K562 (cell line): ENCODE results near the gene ABCB10. TPM values are rescaled to one million over a fixed set of nuclear protein-coding genes. Genes with fewer than 3 reads are reported as not detected.

Source experiments
- ATAC-seq: fragments of 200-7000 bp; cut with Tn5 transposase; 3 replicates; pipeline ENCODE4 v1.9.1; 2020; ENCODE audit warnings: moderate library complexity
- BruUV-seq: library from RNA; stranded (reverse); fragments of 400-500 nt; replicated peaks from 2 replicates; lab custom pipeline; 2021; lab: Mats Ljungman, UMichigan
- CTCF ChIA-PET: fragments of 300-600 bp; formaldehyde crosslinking; extraction: SDS; loops from one replicate; lab custom pipeline; 2021; ENCODE audit warnings: low intra/inter-chr PET ratio; lab: Yijun Ruan, JAX
- POLR2A ChIA-PET: fragments of 300-600, 350-650 bp; sonication (Branson Sonifier 250); formaldehyde crosslinking; extraction: SDS; loops from one replicate; lab custom pipeline; 2021; ENCODE audit warnings: antibody characterized with exemption, inconsistent platforms; lab: Yijun Ruan, JAX
- DNase-seq, 4 experiments: peaks; one replicate each; pipeline versions ENCODE4 v3.0.0 to v3.0.0-alpha.2; 2011 to 2018; ENCODE audit warnings: low spot score in 3 of 4, mixed read lengths in 3 of 4; ENCODE audit errors: extremely low read depth in 1 of 4
- FAIRE-seq: peaks from 2 replicates; lab custom pipeline; 2011; peaks lifted over from hg19 to GRCh38; lab: Jason Lieb, UNC
- H2AFZ ChIP-seq: 2 replicates; pipeline ENCODE4 v1.6.0; 2011; ENCODE audit warnings: low read depth, low read length, control low read depth, inconsistent platforms
- H3K27ac ChIP-seq: fragments of 200-600 bp; 3 replicates; pipeline ENCODE4 v1.8.0; 2011; ENCODE audit warnings: low read depth, mild to moderate bottlenecking, control low read depth, inconsistent platforms, low read length, moderate library complexity, mixed read lengths; ENCODE audit errors: extremely low read depth
- H3K27me3 ChIP-seq, 2 experiments: fragments of 300-600 bp in 1 of 2; 2 replicates in 1 of 2; 3 replicates in 1 of 2; pipeline versions ENCODE4 v1.6.0 to v1.8.0; 2011; ENCODE audit warnings: inconsistent platforms in 2 of 2, low read length in 2 of 2, mild to moderate bottlenecking in 1 of 2, mixed read lengths in 1 of 2, moderate library complexity in 1 of 2; ENCODE audit not compliant: control insufficient read depth in 2 of 2, insufficient read depth in 2 of 2
- H3K36me3 ChIP-seq: fragments of 300-600 bp; 3 replicates; pipeline ENCODE4 v1.8.0; 2011; ENCODE audit warnings: mild to moderate bottlenecking, low read length, inconsistent platforms; ENCODE audit not compliant: control insufficient read depth, insufficient read depth
- H3K4me1 ChIP-seq, 2 experiments: fragments of 200-600 bp in 1 of 2; replicated peaks in 1 of 2; 2 replicates in 1 of 2; 3 replicates in 1 of 2; pipeline versions ENCODE4 v1.5.1 to v1.8.0; 2011; ENCODE audit warnings: inconsistent platforms in 2 of 2, low read length in 2 of 2, mild to moderate bottlenecking in 1 of 2, mixed read lengths in 1 of 2, moderate library complexity in 1 of 2; ENCODE audit not compliant: control insufficient read depth in 2 of 2, insufficient read depth in 2 of 2
- H3K4me2 ChIP-seq: 2 replicates; pipeline ENCODE4 v1.6.1; 2011; ENCODE audit warnings: low read length, control low read depth, inconsistent platforms, mixed read lengths; ENCODE audit not compliant: insufficient read depth
- H3K4me3 ChIP-seq: fragments of 200-600 bp; sonication (generic), shearing (Covaris generic); 2 replicates; pipeline ENCODE4 v1.5.1; 2016; ENCODE audit warnings: control low read depth, inconsistent platforms
- H3K79me2 ChIP-seq: fragments of 200-600 bp; 3 replicates; pipeline ENCODE4 v1.8.0; 2011; ENCODE audit warnings: low read length, inconsistent platforms; ENCODE audit not compliant: control insufficient read depth, insufficient read depth
- H3K9ac ChIP-seq, 2 experiments: 2 replicates each; pipeline versions ENCODE4 v1.6.0 to v1.6.1; 2011; ENCODE audit warnings: low read depth in 2 of 2, low read length in 2 of 2, control low read depth in 1 of 2, inconsistent platforms in 1 of 2, mild to moderate bottlenecking in 1 of 2, mixed read lengths in 1 of 2; ENCODE audit not compliant: insufficient read depth in 1 of 2
- H3K9me1 ChIP-seq: one replicate; pipeline ENCODE4 v1.6.0; 2011; ENCODE audit warnings: inconsistent platforms, mild to moderate bottlenecking, low read length, moderate library complexity; ENCODE audit not compliant: control insufficient read depth, insufficient read depth
- H3K9me3 ChIP-seq: replicated peaks from 2 replicates; pipeline ENCODE4 v1.5.1; 2011; ENCODE audit warnings: low read depth, low read length, inconsistent platforms; ENCODE audit not compliant: control insufficient read depth, insufficient read depth
- H4K20me1 ChIP-seq: replicated peaks from 2 replicates; pipeline ENCODE4 v1.6.1; 2011; ENCODE audit warnings: low read length, inconsistent platforms, mixed read lengths; ENCODE audit not compliant: control insufficient read depth, insufficient read depth
- BCOR ChIP-seq: fragments of 450-650 bp; IDR thresholded peaks from 2 replicates; pipeline ENCODE4 v1.6.1; 2016
- BRD4 ChIP-seq: fragments of 200-600 bp; sonication (generic); IDR thresholded peaks from 2 replicates; pipeline ENCODE4 v1.6.1; 2017; ENCODE audit warnings: inconsistent platforms
- HINFP ChIP-seq: fragments of 450-650 bp; conservative IDR thresholded peaks from 2 replicates; pipeline ENCODE4 v1.6.1; 2016; ENCODE audit warnings: missing genetic modification characterization, low read depth, mild to moderate bottlenecking, control low read depth, missing compliant biosample characterization
- JUND ChIP-seq, 2 experiments: IDR thresholded peaks; 2 replicates in 1 of 2; 3 replicates in 1 of 2; pipeline ENCODE4 v1.6.1; 2011; ENCODE audit warnings: borderline replicate concordance in 2 of 2, low read depth in 2 of 2, low read length in 2 of 2, improper control_type of control experiment in 1 of 2, missing biosample characterization in 1 of 2, missing genetic modification characterization in 1 of 2, missing genetic modification reagents in 1 of 2
- MAFG ChIP-seq: fragments of 450-650 bp; conservative IDR thresholded peaks from 2 replicates; pipeline ENCODE4 v1.6.1; 2016; ENCODE audit warnings: missing genetic modification characterization, missing compliant biosample characterization
- MEIS2 ChIP-seq: fragments of 450-650 bp; IDR thresholded peaks from 2 replicates; pipeline ENCODE4 v1.6.1; 2014; ENCODE audit warnings: mild to moderate bottlenecking; ENCODE audit not compliant: partially characterized antibody
- NEUROD1 ChIP-seq: fragments of 150-350 bp; IDR thresholded peaks from 2 replicates; pipeline ENCODE4 v1.6.1; 2014; ENCODE audit warnings: borderline replicate concordance, low read length, low read depth; ENCODE audit not compliant: partially characterized antibody
- PHF21A ChIP-seq: fragments of 450-650 bp; IDR thresholded peaks from 2 replicates; pipeline ENCODE4 v1.6.1; 2017; ENCODE audit warnings: low read depth, borderline replicate concordance
- RBM15 ChIP-seq: fragments of 200-400 bp; formaldehyde crosslinking; IDR thresholded peaks from 2 replicates; pipeline ENCODE4 v1.6.1; 2018; ENCODE audit warnings: mild to moderate bottlenecking, low read length, moderate library complexity; ENCODE audit not compliant: insufficient read depth
- SAP30 ChIP-seq: fragments of 200-600 bp; sonication (generic); IDR thresholded peaks from 2 replicates; pipeline ENCODE4 v1.6.1; 2012; ENCODE audit warnings: borderline replicate concordance, low read depth, mild to moderate bottlenecking, moderate library complexity, low read length, control low read depth, inconsistent platforms; ENCODE audit not compliant: insufficient read depth, poor library complexity, severe bottlenecking
- ZBTB2 ChIP-seq: fragments of 450-650 bp; IDR thresholded peaks from 2 replicates; pipeline ENCODE4 v1.6.1; 2016; ENCODE audit warnings: antibody characterized with exemption
- ZBTB5 ChIP-seq: fragments of 450-650 bp; IDR thresholded peaks from 2 replicates; pipeline ENCODE4 v1.6.1; 2017; ENCODE audit warnings: antibody characterized with exemption
- ZNF639 ChIP-seq, 2 experiments: fragments of 200-800 bp in 1 of 2; sonication (Bioruptor generic) in 1 of 2; sonication (generic) in 1 of 2; formaldehyde crosslinking in 1 of 2; IDR thresholded peaks in 1 of 2; conservative IDR thresholded peaks in 1 of 2; 2 replicates each; pipeline versions ENCODE4 v1.5.0 to v1.6.1; 2016 to 2020; ENCODE audit warnings: missing compliant biosample characterization in 1 of 2, missing genetic modification characterization in 1 of 2, missing genetic modification reagents in 1 of 2
- WGBS: fragments of 100-300 bp; shearing (Covaris generic); methylation state at CpG from one replicate; pipeline ENCODE4 v1.1.6; 2016; ENCODE audit warnings: low coverage, mixed read lengths; ENCODE audit not compliant: insufficient coverage; ENCODE audit errors: missing lambda C conversion rate; 5-methylcytosine and 5-hydroxymethylcytosine counted together
- in situ Hi-C: fragments of 300-500 bp; cut with MboI; formaldehyde crosslinking; loops from 4 replicates; pipeline ENCODE4 v1.15.0; 2018; ENCODE audit warnings: inconsistent platforms, mixed read lengths
- intact Hi-C: fragments of 100-400 bp; cut with micrococcal nuclease; formaldehyde crosslinking; loops from 2 replicates; pipeline ENCODE4 v1.14.2; 2022
- polyA plus RNA-seq, 8 experiments: library from polyadenylated mRNA; depleted of rRNA in 4 of 8; stranded (reverse) in 5 of 8; unstranded in 3 of 8; fragments of >200 nt; fragmentation: Nextera tagmentation in 2 of 8; fragmentation: Illumina TruSeq in 1 of 8; extraction: Ambion mirVana in 2 of 8; extraction: Trizol in 1 of 8; gene quantifications; 2 replicates each; pipeline versions ENCODE4 v1.2.1 to v1.2.3, GENCODE V29; 2011 to 2014; ENCODE audit warnings: inconsistent platforms in 1 of 8, missing spikeins in 1 of 8
- total RNA-seq, 7 experiments: library from RNA; depleted of rRNA in 6 of 7; stranded (reverse); fragments of >200 nt in 6 of 7; fragmentation: Illumina TruSeq in 2 of 7; extraction: Trizol in 2 of 7; gene quantifications; 2 replicates each; pipeline versions ENCODE4 v1.2.1 to v1.2.3, GENCODE V29; 2011 to 2021; ENCODE audit warnings: low replicate concordance in 1 of 7

ABCB10 gene
- total and polyA plus RNA-seq, 9 of the 15 experiments (the other 6 are each of a cell fraction or from before 2014, with no cell fraction given): 12.4 to 54.8 (median 36.4) TPM

- 93% methylated on average over 12 of the region's 12 CpGs for WGBS
- Histone ChIP-seq H3K9me1 (no peaks in the 10 kb centered on the region), H3K36me3 (peaks cover 33% of the 10 kb centered on the region), H2AFZ (no peak overlapping the region), H3K27ac (no peak overlapping the region), H3K9ac (no peak overlapping the region), H3K27me3 (no peaks in the 10 kb centered on the region), H3K9me3 (no peaks in the 10 kb centered on the region), H4K20me1 (no peaks in the 10 kb centered on the region), H3K4me1 (peaks cover 0 to 4% of the 10 kb centered on the region in 2 experiments; a peak in 1 of 5 replicates), H3K79me2 (0 out of 3 replicates have a peak, but pooled peaks cover 2% of the 10 kb centered on the region), H3K4me2 (no peak overlapping the region), H3K4me3 (no peak overlapping the region)
- ATAC-seq: no peak
- no peak for TF ChIP-seq MEIS2
- TF ChIP-seq HINFP: no peak
- no peak for TF ChIP-seq ZBTB2
- no peak for TF ChIP-seq MAFG
- TF ChIP-seq JUND (IDR thresholded peaks at IDR 0.05; ENCODE audit: borderline replicate concordance, low read depth, low read length): no peak
- no peak for TF ChIP-seq JUND (tag; IDR thresholded peaks at IDR 0.05; ENCODE audit: borderline replicate concordance, low read depth, low read length)
- no peak for TF ChIP-seq NEUROD1
- TF ChIP-seq RBM15: no peak
- no peak for TF ChIP-seq SAP30
- TF ChIP-seq ZBTB5: no peak
- TF ChIP-seq BCOR: no peak
- TF ChIP-seq BRD4: no peak
- no peak for TF ChIP-seq PHF21A
- no peak for TF ChIP-seq ZNF639 (CRISPR knock-in tag; conservative IDR thresholded peaks at IDR 0.05 in 1 of 2, IDR thresholded peaks at IDR 0.05 in 1 of 2)
- ChIA-PET POLR2A (no interaction called here), CTCF (no interaction called here)
- in situ Hi-C loops: no loop called here
- BruUV-seq: no TSS peak
- intact Hi-C loops: no loop called here
- no peak for FAIRE-seq
- no peak for DNase-seq
Measured at GRCh38 chr1:229593800-229594199, 35.3 kb upstream of the ABCB10 start.
